ENCODE data around the gene NAIF1. TPM values are rescaled to one million over a fixed set of nuclear protein-coding genes. Genes with fewer than 3 reads are reported as not detected.

The NAIF1 gene
- total and polyA plus RNA-seq, 2 experiments from 2014 or later: 4.9 to 5.5 TPM

DNA sequence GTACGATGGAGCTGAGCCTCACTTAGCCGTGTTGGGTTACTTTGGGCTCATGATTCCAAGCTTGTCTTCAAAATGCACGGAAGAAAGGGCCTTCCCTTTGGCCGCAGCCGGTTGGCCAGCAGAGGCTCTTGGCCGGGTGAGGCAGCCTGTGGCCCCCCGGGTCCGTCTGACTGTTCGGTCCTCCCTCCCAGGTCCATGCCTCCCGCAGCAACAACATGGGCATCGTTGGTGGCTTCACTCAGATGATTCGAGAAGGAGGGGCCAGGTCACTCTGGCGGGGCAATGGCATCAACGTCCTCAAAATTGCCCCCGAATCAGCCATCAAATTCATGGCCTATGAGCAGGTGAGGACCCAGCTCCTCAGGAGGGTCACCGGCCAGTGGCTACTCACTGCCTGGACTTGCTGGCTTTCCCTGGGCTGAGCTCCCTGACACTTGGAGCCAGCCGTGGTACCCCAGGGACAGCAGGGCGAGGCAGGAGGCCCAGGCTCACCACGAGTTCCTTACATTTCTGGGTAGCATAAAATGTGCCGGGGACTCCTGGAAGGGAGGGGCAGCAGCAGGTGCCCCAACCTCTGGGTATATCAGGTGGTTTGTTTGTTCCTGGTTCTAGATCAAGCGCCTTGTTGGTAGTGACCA, 38.5 kb upstream of the NAIF1 start:
- Histone ChIP-seq H3F3A (replicated peaks; ENCODE audit: low read depth) (peaks cover 10% of the 10 kb centered on the region; the same call in 1 of the 2 replicates), H3K36me3 (ENCODE audit: insufficient read depth) (peaks cover 5% of the 10 kb centered on the region), H3K27me3 (ENCODE audit: insufficient read depth) (no peaks in the 10 kb centered on the region), H3K27ac (ENCODE audit: low read depth) (no peak overlapping the region), H3K4me2 (no peak overlapping the region), H3K4me3 (no peak overlapping the region), H3K4me1 (ENCODE audit: insufficient read depth) (peaks cover 19% of the 10 kb centered on the region; the same call in 1 of the 2 replicates), H3K79me2 (replicated peaks; ENCODE audit: insufficient read depth) (peaks cover 5% of the 10 kb centered on the region; the same call in 1 of the 2 replicates), H2AFZ (no peak overlapping the region), H4K20me1 (replicated peaks; ENCODE audit: insufficient read depth) (peaks cover 22% of the 10 kb centered on the region), H3K9me2 (ENCODE audit: insufficient read depth) (no peaks in the 10 kb centered on the region)
- no peak overlapping the region for H3K4me3 Mint-ChIP-seq
- no peaks in the 10 kb centered on the region for H3K9me3 Mint-ChIP-seq
- H3K4me1 Mint-ChIP-seq: peaks cover 37% of the 10 kb centered on the region
- H3K27me3 Mint-ChIP-seq (ENCODE audit: insufficient read depth, low read depth, poor library complexity): peaks cover 8% of the 10 kb centered on the region
- H3K27ac Mint-ChIP-seq: no peak overlapping the region
- DNase-seq (ENCODE audit: low spot score): no peak
- TF ChIP-seq JUNB (IDR thresholded peaks at IDR 0.05; ENCODE audit: unreplicated experiment) (no peak), STAT1 (IDR thresholded peaks at IDR 0.05; ENCODE audit: unreplicated experiment) (no peak), NANOG (IDR thresholded peaks at IDR 0.05; ENCODE audit: borderline replicate concordance) (no peak), ZNF331 (CRISPR knock-in tag; IDR thresholded peaks at IDR 0.05; ENCODE audit: low read depth) (no peak), EZH2 (IDR thresholded peaks at IDR 0.05; ENCODE audit: low read depth, unreplicated experiment) (no peak), CREB1 (CRISPR knock-in tag; IDR thresholded peaks at IDR 0.05; ENCODE audit: low read depth) (no peak), POLR2AphosphoS5 (IDR thresholded peaks at IDR 0.05; ENCODE audit: low read depth) (no peak), ZNF114 (CRISPR knock-in tag; IDR thresholded peaks at IDR 0.05) (no peak), EZH2phosphoT487 (IDR thresholded peaks at IDR 0.05; ENCODE audit: unreplicated experiment) (no peak)
- TF ChIP-seq, protein P1, sequence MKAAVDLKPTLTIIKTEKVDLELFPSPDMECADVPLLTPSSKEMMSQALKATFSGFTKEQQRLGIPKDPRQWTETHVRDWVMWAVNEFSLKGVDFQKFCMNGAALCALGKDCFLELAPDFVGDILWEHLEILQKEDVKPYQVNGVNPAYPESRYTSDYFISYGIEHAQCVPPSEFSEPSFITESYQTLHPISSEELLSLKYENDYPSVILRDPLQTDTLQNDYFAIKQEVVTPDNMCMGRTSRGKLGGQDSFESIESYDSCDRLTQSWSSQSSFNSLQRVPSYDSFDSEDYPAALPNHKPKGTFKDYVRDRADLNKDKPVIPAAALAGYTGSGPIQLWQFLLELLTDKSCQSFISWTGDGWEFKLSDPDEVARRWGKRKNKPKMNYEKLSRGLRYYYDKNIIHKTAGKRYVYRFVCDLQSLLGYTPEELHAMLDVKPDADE (IDR thresholded peaks at IDR 0.05): no peak
- TF ChIP-seq, protein P2, sequence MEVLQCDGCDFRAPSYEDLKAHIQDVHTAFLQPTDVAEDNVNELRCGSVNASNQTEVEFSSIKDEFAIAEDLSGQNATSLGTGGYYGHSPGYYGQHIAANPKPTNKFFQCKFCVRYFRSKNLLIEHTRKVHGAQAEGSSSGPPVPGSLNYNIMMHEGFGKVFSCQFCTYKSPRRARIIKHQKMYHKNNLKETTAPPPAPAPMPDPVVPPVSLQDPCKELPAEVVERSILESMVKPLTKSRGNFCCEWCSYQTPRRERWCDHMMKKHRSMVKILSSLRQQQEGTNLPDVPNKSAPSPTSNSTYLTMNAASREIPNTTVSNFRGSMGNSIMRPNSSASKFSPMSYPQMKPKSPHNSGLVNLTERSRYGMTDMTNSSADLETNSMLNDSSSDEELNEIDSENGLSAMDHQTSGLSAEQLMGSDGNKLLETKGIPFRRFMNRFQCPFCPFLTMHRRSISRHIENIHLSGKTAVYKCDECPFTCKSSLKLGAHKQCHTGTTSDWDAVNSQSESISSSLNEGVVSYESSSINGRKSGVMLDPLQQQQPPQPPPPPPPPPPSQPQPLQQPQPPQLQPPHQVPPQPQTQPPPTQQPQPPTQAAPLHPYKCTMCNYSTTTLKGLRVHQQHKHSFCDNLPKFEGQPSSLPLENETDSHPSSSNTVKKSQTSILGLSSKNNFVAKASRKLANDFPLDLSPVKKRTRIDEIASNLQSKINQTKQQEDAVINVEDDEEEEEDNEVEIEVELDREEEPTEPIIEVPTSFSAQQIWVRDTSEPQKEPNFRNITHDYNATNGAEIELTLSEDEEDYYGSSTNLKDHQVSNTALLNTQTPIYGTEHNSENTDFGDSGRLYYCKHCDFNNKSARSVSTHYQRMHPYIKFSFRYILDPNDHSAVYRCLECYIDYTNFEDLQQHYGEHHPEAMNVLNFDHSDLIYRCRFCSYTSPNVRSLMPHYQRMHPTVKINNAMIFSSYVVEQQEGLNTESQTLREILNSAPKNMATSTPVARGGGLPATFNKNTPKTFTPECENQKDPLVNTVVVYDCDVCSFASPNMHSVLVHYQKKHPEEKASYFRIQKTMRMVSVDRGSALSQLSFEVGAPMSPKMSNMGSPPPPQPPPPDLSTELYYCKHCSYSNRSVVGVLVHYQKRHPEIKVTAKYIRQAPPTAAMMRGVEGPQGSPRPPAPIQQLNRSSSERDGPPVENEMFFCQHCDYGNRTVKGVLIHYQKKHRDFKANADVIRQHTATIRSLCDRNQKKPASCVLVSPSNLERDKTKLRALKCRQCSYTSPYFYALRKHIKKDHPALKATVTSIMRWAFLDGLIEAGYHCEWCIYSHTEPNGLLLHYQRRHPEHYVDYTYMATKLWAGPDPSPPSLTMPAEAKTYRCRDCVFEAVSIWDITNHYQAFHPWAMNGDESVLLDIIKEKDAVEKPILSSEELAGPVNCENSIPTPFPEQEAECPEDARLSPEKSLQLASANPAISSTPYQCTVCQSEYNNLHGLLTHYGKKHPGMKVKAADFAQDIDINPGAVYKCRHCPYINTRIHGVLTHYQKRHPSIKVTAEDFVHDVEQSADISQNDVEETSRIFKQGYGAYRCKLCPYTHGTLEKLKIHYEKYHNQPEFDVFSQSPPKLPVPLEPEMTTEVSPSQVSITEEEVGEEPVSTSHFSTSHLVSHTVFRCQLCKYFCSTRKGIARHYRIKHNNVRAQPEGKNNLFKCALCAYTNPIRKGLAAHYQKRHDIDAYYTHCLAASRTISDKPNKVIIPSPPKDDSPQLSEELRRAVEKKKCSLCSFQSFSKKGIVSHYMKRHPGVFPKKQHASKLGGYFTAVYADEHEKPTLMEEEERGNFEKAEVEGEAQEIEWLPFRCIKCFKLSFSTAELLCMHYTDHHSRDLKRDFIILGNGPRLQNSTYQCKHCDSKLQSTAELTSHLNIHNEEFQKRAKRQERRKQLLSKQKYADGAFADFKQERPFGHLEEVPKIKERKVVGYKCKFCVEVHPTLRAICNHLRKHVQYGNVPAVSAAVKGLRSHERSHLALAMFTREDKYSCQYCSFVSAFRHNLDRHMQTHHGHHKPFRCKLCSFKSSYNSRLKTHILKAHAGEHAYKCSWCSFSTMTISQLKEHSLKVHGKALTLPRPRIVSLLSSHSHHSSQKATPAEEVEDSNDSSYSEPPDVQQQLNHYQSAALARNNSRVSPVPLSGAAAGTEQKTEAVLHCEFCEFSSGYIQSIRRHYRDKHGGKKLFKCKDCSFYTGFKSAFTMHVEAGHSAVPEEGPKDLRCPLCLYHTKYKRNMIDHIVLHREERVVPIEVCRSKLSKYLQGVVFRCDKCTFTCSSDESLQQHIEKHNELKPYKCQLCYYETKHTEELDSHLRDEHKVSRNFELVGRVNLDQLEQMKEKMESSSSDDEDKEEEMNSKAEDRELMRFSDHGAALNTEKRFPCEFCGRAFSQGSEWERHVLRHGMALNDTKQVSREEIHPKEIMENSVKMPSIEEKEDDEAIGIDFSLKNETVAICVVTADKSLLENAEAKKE (CRISPR knock-in tag; IDR thresholded peaks at IDR 0.05): no peak
- TF ChIP-seq, protein P3, sequence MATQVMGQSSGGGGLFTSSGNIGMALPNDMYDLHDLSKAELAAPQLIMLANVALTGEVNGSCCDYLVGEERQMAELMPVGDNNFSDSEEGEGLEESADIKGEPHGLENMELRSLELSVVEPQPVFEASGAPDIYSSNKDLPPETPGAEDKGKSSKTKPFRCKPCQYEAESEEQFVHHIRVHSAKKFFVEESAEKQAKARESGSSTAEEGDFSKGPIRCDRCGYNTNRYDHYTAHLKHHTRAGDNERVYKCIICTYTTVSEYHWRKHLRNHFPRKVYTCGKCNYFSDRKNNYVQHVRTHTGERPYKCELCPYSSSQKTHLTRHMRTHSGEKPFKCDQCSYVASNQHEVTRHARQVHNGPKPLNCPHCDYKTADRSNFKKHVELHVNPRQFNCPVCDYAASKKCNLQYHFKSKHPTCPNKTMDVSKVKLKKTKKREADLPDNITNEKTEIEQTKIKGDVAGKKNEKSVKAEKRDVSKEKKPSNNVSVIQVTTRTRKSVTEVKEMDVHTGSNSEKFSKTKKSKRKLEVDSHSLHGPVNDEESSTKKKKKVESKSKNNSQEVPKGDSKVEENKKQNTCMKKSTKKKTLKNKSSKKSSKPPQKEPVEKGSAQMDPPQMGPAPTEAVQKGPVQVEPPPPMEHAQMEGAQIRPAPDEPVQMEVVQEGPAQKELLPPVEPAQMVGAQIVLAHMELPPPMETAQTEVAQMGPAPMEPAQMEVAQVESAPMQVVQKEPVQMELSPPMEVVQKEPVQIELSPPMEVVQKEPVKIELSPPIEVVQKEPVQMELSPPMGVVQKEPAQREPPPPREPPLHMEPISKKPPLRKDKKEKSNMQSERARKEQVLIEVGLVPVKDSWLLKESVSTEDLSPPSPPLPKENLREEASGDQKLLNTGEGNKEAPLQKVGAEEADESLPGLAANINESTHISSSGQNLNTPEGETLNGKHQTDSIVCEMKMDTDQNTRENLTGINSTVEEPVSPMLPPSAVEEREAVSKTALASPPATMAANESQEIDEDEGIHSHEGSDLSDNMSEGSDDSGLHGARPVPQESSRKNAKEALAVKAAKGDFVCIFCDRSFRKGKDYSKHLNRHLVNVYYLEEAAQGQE (IDR thresholded peaks at IDR 0.05; ENCODE audit: unreplicated experiment): no peak
- TF ChIP-seq, protein P4, sequence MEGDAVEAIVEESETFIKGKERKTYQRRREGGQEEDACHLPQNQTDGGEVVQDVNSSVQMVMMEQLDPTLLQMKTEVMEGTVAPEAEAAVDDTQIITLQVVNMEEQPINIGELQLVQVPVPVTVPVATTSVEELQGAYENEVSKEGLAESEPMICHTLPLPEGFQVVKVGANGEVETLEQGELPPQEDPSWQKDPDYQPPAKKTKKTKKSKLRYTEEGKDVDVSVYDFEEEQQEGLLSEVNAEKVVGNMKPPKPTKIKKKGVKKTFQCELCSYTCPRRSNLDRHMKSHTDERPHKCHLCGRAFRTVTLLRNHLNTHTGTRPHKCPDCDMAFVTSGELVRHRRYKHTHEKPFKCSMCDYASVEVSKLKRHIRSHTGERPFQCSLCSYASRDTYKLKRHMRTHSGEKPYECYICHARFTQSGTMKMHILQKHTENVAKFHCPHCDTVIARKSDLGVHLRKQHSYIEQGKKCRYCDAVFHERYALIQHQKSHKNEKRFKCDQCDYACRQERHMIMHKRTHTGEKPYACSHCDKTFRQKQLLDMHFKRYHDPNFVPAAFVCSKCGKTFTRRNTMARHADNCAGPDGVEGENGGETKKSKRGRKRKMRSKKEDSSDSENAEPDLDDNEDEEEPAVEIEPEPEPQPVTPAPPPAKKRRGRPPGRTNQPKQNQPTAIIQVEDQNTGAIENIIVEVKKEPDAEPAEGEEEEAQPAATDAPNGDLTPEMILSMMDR (conservative IDR thresholded peaks at IDR 0.05; ENCODE audit: low read depth in 2 of 2): no peak
- no peak for ATAC-seq
- peaks cover 71% of the 10 kb centered on the region for H3K36me3 Mint-ChIP-seq (ENCODE audit: low read depth)

Measured in GM23338 (cell line).